OCI-LY3 (cell line): ENCODE data around the gene PEX3.
"Not testable (repeated sequence)": the region's sequence is repeated elsewhere in the genome, so short reads cannot be mapped to it uniquely, and the experiment has no call there.

Source experiments
- H2AFZ ChIP-seq: fragments of 200-600, 300-600 bp; shearing (Covaris generic); 2 replicates; pipeline ENCODE4 v1.6.0; 2014; ENCODE audit warnings: antibody characterized with exemption, low read depth, low read length
- H3K27ac ChIP-seq: fragments of 200-600, 300-600 bp; sonication (generic); 2 replicates; pipeline ENCODE4 v1.5.1; 2014; ENCODE audit warnings: mild to moderate bottlenecking, low read length, moderate library complexity, mixed read lengths
- H3K27me3 ChIP-seq: fragments of 200-600, 300-600 bp; sonication (generic); 2 replicates; pipeline ENCODE4 v1.6.1; 2014; ENCODE audit warnings: low read depth, low read length, mixed read lengths
- H3K36me3 ChIP-seq: fragments of 200-600, 300-600 bp; sonication (generic); replicated peaks from 2 replicates; pipeline ENCODE3; 2014; ENCODE audit warnings: low read depth, low read length, mixed read lengths
- H3K4me1 ChIP-seq: fragments of 300-600, 200-600 bp; sonication (generic); 2 replicates; pipeline ENCODE4 v1.6.1; 2014; ENCODE audit warnings: low read length, mixed read lengths
- H3K4me2 ChIP-seq: fragments of 200-600, 300-600 bp; sonication (generic); 2 replicates; pipeline ENCODE4 v1.6.1; 2014; ENCODE audit warnings: low read length, mixed read lengths
- H3K4me3 ChIP-seq: fragments of 300-600, 200-600 bp; sonication (generic); 2 replicates; pipeline ENCODE4 v1.5.1; 2014; ENCODE audit warnings: antibody characterized with exemption, mild to moderate bottlenecking, low read length, moderate library complexity
- H3K79me2 ChIP-seq: fragments of 300-600, 200-600 bp; shearing (Covaris generic); 2 replicates; pipeline ENCODE4 v1.6.1; 2014; ENCODE audit warnings: mild to moderate bottlenecking, low read length, mixed read lengths
- H3K9ac ChIP-seq: fragments of 300-600, 200-600 bp; shearing (Covaris generic); 2 replicates; pipeline ENCODE4 v1.6.0; 2014; ENCODE audit warnings: mild to moderate bottlenecking, low read length, moderate library complexity
- H3K9me3 ChIP-seq: fragments of 200-600, 300-600 bp; shearing (Covaris generic); 2 replicates; pipeline ENCODE4 v1.6.1; 2014; ENCODE audit warnings: low read length, mixed read lengths; ENCODE audit not compliant: insufficient read depth
- H4K20me1 ChIP-seq: fragments of 200-600, 300-600 bp; sonication (generic); 2 replicates; pipeline ENCODE4 v1.6.1; 2016; ENCODE audit warnings: low read length, mixed read lengths; ENCODE audit not compliant: insufficient read depth
- CTCF ChIP-seq: fragments of 200-600, 300-600 bp; sonication (generic); IDR thresholded peaks from 2 replicates; pipeline ENCODE4 v1.5.1; 2014; ENCODE audit warnings: antibody characterized with exemption, low read length, low read depth
- EZH2phosphoT487 ChIP-seq: fragments of 200-600 bp; shearing (Covaris generic); IDR thresholded peaks from 2 replicates; pipeline ENCODE4 v1.6.1; 2018; ENCODE audit warnings: antibody characterized with exemption, mixed run types, low read depth

PEX3 gene

GRCh38 chr6:143465546-143465945 lies 14.9 kb downstream of the PEX3 start:
- Histone ChIP-seq H3K9ac (no peak overlapping the region), H3K4me2 (no peak overlapping the region), H3K4me3 (no peak overlapping the region), H4K20me1 (no peaks in the 10 kb centered on the region), H2AFZ (no peak overlapping the region), H3K79me2 (no peaks in the 10 kb centered on the region), H3K36me3 (no peaks in the 10 kb centered on the region), H3K4me1 (no peaks in the 10 kb centered on the region), H3K27ac (no peak overlapping the region), H3K27me3 (no peaks in the 10 kb centered on the region), H3K9me3 (no peaks in the 10 kb centered on the region)
- TF ChIP-seq EZH2phosphoT487 = no peak
- TF ChIP-seq CTCF = no peak

DNA sequence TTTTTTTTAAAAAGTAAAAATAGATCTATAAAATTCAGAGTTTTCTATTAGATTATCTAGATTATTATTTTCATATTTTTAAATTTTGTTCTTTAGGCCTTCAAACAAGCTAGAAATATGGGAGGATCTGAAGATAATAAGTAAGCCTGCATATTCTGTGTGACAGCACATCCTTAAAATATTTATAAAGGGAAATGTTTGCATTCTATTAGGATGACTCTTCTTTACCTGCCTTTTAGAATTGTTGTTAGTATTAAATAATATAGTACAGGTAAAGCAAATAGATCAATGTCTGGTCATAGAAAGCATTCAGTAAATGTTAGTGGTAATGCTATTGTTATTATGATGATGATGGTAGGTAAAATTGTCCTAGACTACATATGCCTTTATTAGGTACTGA lies 17.4 kb downstream of the PEX3 start:
- Histone ChIP-seq H3K79me2 (no peaks in the 10 kb centered on the region), H3K27ac (no peak overlapping the region), H3K4me1 (no peaks in the 10 kb centered on the region), H3K27me3 (no peaks in the 10 kb centered on the region), H2AFZ (no peak overlapping the region), H3K9ac (no peak overlapping the region), H3K9me3 (no peaks in the 10 kb centered on the region), H3K4me2 (no peak overlapping the region), H4K20me1 (no peaks in the 10 kb centered on the region), H3K4me3 (no peak overlapping the region), H3K36me3 (peaks cover 4% of the 10 kb centered on the region)
- TF ChIP-seq CTCF (no peak), EZH2phosphoT487 (no peak)

GRCh38 chr6:143468823-143469222 lies 18.2 kb downstream of the PEX3 start:
- not testable (repeated sequence) for H3K4me2 ChIP-seq, H3K36me3 ChIP-seq, H2AFZ ChIP-seq, H4K20me1 ChIP-seq, H3K27ac ChIP-seq, H3K4me1 ChIP-seq, H3K27me3 ChIP-seq, H3K9ac ChIP-seq, H3K79me2 ChIP-seq, H3K4me3 ChIP-seq, H3K9me3 ChIP-seq

GRCh38 chr6:143471822-143472221 lies 21.2 kb downstream of the PEX3 start:
- no peak overlapping the region for H3K9ac ChIP-seq
- H4K20me1 ChIP-seq = no peaks in the 10 kb centered on the region
- TF ChIP-seq CTCF (no peak), EZH2phosphoT487 (no peak)
- no peaks in the 10 kb centered on the region for H3K9me3 ChIP-seq
- peaks cover 22% of the 10 kb centered on the region for H3K36me3 ChIP-seq
- H3K4me3 ChIP-seq = no peak overlapping the region
- no peaks in the 10 kb centered on the region for H3K79me2 ChIP-seq
- no peak overlapping the region for H3K27ac ChIP-seq
- H3K4me2 ChIP-seq = no peak overlapping the region
- no peak overlapping the region for H2AFZ ChIP-seq
- no peaks in the 10 kb centered on the region for H3K27me3 ChIP-seq
- H3K4me1 ChIP-seq = peaks cover 10% of the 10 kb centered on the region

DNA sequence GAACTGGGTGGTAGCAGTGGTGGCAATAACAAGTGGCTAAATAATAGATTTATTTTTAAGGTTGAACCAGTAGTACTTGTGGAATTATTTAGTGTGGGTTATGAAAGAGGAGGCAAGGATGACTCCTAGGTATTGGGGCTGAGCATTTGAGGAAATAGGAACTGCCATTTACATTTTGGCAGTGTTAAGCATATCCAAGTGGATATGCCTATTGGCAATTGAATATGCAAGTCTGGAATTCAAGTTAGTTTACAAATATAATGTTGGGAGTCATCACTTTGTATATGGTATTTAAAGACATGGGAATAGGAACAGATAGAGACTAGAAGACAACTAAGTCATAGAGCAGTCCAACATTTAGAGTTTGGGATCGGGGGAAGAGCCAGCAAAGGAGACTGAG lies 25.9 kb downstream of the PEX3 start:
- peaks cover 35% of the 10 kb centered on the region for H3K36me3 ChIP-seq
- H3K4me2 ChIP-seq = no peak overlapping the region
- no peaks in the 10 kb centered on the region for H3K79me2 ChIP-seq
- no peak overlapping the region for H3K9ac ChIP-seq
- TF ChIP-seq CTCF = no peak
- TF ChIP-seq EZH2phosphoT487 = no peak
- no peaks in the 10 kb centered on the region for H4K20me1 ChIP-seq
- no peaks in the 10 kb centered on the region for H3K9me3 ChIP-seq
- peaks cover 38% of the 10 kb centered on the region for H3K4me1 ChIP-seq
- no peak overlapping the region for H2AFZ ChIP-seq
- H3K4me3 ChIP-seq = no peak overlapping the region
- H3K27me3 ChIP-seq = no peaks in the 10 kb centered on the region
- peak overlapping the region; percentile 99 for H3K27ac ChIP-seq
